DMS53 treated with DMSO at 0.1 percent for 48 hours (cell line): Measurements from ENCODE around the gene PLEKHA6.
A peak's percentile ranks its signal among the peaks of the same experiment; 100 is the strongest.

Experiments used
- DNase-seq: peaks from one replicate; lab custom pipeline; 2025; ENCODE audit not compliant: unreplicated experiment; lab: John Stamatoyannopoulos, UW

The PLEKHA6 gene

DNA sequence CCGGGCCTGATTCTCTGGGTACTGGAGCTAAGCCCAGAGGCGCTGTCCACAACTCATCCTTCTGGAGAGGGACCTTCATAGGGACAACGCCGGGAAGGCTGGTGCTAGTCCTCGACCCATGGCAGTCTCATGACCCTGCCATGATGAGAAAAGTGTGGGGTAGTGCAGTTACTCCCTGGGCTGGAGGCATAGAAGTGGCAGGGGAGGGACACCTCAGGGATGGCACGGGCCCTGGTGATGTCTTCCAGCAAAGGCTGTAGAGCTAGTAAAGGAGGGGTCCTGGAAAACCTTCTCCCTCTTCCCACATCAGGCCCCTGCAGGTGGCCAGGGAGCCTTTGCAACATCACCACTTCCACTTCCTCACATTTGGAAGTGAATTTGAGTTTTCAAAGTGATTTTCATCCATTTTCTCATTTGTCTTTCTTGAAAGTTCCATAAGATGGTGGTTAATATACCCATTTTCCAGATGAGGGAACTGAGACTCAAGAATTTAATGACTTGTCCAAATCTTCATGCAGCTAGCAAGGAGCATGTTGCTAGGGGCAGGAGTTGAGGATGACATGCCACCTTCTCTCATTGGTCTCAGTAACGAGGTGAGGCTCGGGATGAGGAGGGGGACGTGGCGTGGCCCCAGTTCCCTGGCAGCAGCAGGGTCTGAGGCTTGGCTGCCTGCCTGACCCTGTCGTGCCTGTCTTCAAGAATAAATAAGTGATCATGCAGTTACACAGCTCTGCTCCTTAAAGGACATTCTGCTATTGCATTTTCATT, 142.7 kb downstream of the PLEKHA6 start:
- DNase-seq, result no peak

DNA sequence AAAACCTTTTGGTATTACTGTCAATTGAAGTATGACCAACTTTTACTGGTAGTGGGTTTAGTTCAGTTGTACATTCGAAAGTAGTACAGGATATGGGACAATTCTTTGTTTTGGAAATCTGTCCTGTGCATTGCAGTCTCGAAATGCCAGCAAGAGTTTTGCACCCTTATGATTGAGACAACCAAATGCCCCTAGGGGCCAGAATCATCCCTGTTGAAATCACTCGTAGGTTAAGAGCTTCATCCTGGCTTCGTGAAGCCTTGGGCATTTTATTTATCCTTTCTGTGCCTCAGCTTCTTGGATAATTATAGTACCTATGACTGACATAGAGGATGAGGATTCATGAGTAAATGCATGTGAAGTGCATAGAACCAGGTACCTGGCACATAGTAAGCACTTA, 143.5 kb downstream of the PLEKHA6 start:
- no peak for DNase-seq

DNA sequence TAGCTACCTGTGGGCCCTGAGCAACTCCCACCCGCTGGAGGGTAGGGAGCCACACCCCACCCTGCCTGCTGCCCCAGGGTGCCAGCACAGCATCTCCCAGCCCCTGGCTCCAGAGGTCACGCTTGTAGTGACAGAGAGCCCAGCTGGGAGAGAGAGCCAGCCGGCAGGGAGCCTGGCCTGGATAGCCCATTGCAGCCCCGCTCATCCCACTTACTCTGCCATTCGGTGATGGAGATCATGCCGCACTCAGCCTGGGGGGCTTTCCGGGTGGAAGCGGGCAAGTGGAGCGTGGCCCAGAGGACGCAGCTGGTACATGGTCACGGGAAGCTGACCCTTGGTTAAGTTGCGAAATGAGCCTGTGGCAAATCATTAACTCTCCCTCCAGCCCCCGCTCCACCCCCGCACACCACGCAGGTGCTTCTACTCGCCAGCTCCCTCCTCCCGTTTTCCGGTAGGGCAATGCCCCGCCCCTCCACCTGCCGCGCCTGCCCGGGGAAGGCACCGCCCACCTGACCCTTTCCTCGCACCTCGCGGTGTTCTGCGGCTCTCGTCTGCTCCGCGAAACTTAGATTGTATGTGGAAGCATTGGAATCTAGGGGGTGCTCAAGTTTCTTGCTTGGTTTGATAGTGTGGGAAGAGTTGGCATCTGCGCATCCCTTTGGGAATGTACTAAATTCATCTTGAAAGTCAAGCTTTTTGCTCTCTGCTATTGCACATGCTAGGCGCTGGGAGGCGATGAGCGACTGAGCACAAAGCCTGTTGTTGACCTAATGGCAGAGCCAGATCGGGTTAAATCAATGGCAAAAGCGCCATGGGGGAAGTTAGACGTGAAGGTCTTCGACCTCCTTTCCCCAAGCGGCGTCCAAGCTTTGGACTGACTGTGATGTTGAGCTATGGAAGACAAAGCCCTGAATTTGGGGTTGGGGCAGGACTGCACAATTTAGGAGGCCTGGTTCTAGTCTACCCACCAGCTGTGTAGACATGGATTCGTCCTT, 145.8 kb downstream of the PLEKHA6 start, which contains the start of gene GOLT1A:
Gene GOLT1A, minus strand, starts transcription at position 321 of the 995 bp plus-strand sequence. Its CDS starts 82 bp downstream, at position 239.
- DNase-seq, result peak; percentile 97

DNA sequence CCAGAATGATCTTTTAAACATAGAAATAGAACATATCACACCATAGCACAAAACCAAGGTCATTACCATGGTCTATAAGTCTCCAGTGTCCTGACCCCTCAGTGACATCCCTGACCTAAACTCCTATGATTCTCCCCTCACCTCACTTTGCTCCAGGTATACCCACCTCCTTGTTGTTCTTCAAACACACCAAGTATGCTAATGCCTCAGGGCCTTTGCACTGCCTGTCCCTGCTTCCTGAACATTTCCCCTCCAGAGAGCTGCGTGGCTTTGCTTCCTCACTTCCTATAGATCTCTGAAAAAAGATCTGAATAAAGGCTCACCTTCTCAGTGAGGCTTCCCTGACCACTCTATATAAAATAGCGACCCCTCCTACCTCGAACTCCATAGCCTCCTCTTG, 147.0 kb downstream of the PLEKHA6 start:
- DNase-seq, result no peak

DNA sequence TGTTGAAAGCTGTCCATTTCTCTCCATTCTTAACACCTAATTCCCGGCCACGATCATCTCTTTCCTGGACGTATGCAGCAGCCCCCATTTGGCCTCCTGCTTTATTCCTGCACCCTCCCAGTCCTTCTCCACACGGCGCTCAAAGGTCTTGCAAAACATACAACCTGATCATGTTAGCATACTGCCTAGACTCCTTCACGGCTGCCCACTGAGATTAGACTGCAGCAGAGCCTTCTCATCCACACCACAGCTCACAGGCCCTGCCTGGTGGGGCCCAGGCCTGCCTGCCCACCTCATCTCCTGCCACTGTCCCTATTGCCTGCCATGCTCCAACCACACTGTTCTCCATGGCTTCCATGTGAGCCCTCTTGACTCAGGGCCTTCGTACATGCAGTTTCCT, 148.7 kb downstream of the PLEKHA6 start:
- DNase-seq, result no peak

DNA sequence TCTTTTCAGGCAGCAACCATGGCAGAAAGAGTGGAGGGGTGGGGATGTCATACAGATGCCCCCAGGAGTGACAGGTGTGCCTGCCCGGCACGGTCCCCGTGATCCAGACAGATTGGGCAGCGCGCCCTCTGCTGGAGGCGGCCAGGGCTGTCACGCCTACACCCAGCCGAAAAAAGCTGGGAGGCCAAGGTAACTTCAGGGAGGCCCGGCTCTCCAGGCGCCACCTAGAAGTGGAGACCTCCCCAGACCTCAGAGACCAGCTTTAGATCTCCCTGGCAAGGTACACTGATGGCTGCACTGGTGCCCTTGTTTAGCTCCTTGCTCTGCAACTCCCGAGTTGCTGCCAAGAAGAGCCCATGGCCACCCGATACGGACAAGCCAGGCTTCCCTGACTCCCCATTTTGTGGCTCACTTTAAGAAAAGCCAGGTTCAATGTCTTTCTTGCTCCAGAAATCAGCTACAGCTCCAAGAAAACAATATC, 152.6 kb downstream of the PLEKHA6 start:
- DNase-seq, result peak; percentile 32

DNA sequence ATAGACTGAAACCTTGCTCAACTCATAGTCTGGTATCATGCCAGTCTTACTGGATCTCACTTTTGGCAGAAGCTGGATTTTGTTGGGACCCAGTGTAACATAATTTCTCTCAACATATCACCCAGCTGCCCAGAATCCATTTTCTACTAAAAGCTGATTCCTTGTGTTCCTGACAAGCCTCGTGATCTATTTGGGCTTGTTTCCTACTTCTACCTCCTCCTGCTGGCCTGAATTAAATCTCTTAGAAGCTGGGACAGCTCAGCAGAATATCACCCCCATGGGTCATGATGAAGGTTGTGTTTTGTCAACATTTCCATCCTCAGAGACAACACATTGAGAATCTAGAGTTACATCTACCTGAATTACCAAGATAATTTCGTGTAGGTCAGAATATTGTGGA, 153.6 kb downstream of the PLEKHA6 start:
- no peak for DNase-seq

DNA sequence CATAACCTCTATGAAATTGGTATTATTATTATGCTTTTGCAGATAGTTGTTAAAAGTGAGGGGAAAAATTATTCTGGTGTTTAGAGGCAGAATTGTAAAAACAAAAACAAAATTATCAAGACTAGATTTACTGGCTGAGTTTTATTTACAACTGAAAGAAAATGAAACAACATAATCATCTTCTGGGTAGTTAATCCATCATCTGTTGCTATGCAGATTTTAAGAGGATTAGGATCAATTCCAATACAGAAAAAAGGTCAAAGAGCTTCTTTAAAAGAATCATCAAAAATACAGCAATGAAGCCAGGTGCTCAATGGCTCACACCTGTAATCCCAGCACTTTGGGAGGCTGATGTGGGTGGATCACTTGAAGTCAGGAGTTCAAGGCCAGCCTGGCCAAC, 154.2 kb downstream of the PLEKHA6 start:
- no peak for DNase-seq

DNA sequence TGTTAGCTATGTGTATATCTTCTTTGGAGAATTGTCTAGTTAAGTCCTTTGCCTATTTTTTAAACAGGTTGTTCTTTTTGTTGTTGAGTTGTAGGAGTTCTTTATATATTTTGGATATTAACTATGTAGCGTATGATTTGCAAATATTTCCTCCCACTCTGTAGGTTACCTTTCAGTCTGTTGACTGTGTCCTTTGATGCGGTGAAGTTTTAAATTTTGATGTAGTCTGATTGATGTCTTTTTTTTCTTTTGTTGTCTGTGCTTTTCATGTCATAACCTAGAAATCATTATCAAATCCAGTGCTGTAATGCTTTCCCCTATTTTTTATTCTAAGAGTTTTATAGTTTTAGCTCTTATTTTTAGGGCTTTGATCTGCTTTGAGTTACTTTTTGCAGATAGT, 154.8 kb downstream of the PLEKHA6 start:
- DNase-seq, result no peak

DNA sequence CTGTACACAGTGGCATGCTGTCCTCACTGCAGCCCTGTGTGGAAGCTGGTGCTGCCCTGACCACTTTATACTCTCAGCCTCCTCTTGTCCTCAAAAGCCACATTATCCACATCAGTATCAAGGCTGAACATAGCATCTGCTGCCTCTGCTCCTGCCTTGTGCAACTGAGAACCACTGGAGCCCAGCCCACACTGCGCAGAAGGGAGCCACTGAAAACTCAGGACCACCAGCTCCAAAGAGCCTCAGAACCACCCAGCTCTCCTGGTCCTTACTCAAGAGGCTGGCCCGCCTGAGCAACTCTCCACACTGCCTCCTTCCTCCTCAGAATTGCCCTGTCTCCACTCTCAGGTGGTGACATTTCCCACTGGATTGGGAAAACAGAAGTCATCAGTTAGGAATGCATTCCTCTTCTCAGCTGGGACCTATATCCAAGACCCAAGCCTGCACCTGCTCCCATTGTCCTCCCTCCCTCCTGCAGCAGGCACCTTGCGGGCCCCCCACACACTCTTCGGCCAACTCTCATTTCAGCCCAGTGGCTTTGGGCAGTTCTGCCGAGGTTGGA, 156.4 kb downstream of the PLEKHA6 start:
- no peak for DNase-seq

DNA sequence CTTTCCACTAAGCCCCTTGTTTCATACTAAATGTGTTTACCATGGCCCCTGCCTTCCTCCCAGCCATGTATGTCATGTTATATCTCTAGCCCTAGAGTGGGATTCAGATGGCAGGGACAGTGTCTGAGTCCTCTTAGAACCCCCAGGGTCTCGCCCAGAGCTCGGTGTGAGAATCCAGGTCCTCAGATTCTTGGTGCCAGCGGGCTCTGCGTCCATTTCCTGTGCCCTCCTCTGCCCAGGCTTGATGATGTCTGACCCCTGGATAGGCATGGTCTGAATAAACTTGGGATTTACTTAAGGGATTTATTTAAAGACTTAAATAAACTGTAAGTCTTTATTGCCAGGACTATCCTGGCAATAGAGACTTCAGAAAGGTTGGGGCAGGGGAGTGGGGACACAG, 157.2 kb downstream of the PLEKHA6 start:
- no peak for DNase-seq

DNA sequence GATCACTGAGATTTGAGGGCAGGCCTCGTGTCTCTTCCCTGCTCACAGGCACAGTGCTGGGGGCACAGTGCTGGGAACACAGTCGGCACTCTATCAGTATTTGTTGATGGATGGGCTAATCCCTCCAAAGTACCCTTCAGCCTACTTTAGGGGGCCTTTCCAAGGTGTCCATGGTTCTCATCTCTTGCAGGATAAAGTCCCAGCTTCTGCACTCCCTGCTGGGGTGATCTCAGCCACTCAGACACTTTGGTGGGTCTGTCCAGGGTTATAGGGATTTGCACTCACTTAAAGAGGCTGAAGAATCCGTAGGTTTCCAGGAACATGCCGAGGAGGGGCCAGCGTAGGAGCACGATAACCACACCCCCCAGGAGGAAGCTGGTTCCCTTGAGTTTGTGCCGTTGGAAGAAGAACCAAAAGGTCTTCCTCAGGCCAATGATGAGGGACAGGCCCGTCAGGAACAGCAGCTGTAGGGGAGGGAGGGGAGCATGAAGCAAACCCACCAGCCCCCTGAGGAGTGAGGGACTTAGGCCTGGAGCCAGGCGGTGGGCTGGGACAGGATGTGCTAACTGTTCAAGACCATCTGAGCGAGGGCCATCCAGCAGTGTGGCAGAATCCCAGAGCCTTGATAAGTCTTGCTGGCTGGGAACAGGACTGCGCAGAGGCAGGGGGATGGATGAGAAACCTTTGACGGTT, 158.2 kb downstream of the PLEKHA6 start:
- DNase-seq, result no peak

DNA sequence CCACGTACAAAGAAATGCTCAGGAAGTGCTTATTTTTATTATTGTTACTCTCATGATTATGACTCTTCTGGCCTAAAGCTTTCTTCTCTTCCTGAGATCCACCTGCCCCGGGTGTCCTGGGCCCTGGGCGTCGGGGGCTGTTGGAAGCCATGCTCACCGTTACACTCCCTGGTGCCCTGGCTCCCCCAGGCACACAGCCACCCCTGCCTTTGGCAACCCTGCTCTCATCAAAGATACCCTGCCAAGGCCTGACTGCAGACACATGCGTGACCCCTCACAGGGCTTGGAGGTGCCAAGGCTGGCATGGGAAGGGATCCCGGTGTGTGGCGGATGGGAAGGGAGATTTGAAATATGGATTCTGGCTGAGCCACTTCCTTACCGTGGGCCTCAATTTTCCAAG, 160.2 kb downstream of the PLEKHA6 start:
- no peak for DNase-seq

DNA sequence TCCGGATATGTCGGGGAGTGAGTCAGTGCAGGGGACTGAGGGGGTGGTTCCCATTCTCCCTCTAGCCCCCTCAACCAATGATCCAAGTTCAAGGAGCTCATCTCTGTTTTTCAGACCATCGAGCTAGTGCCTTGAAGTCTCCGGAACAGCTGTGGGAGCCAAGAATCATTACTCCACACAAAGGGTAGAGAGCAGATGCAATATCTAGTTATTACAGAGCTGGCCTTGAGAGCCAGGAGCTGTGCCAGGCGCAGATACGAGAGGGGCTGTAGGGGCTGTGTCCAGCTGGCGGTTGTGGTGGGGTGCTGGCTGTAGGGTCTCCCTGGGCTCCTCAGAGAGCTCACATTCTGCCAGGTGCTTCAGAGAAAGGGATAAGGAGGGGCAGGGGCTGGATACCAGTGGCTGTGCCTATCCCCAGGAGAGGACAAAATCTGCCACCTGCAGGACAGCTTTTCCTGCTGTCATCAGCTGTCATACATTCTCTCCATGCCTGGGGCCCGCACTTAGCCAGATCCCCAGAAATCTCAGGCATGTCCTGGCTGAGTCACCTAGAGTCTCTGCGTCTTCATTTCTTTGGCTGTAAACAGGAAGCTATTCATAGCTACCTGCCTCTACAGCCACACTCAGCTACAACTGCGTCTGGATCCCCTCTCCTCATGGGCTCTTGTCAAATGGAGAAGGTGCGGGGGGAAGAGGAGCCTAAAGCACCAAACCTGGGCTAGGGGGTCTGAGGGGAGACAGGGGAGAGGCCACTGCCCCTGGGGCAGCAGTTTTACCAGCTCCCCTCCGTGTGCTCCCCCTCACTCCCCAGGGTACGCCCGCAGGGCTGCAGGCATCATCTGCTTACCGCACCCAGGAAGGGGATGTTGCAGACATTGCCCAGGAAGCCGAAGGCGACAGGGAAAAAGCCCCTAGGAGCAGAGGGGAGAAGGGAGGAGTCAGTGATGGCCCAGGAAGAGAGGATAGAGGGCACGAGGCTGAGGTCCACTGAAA, 161.1 kb downstream of the PLEKHA6 start:
- DNase-seq, result no peak

DNA sequence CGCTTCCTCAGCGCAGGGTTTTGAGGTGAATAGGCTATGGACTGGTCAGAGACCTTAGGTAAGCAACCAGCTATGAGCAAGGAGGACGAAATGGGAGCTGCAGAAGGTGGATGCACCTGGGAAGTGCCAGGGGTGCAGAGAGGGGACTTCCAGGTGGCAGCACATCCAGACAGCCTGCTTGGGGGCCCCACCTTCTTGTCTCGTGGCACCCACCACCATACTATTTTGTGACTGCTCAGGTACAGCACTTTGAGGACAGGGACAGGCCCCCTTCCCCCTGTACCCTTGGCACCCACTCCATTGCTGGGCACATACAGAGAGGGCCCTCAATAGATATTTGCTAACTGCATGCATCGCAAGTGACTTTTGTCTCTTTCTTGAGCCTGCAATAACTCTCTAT, 162.7 kb downstream of the PLEKHA6 start:
- DNase-seq, result no peak

DNA sequence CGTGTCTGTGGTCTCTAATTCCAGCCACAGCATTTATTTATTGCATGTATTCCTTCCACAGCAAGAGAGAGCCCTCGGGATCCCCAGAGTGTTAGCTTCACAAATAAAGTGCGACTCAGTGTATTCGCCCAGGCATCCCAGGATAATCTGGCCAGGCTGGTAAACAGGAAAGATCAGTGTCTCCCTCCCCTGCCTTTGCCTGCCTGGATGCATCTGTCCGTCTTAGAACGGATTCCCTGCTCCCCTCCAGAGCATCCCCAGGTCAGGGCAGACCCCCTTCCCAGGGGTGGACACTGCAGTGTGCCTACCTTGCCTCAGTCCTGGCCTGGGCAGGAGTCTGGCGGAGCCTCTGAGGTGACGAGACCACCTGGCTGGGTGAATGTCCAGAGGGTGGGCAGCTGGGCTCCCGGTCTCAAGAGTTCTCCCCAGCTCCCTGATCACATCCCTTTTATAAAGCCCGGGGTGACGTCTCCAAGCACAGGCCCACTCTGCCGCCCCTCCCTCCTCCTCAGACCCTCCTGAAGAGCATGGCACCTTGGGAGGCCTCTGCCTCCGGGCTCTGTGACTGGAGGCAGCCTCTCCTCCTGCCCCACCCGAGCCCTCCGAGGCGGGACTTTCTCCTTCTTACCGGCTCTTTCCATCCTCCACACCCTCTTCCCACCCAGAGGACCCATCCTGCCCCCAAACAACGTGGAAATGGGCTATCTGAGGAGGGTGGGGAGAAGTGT, 163.5 kb downstream of the PLEKHA6 start, which contains the start of gene KISS1:
Gene KISS1, minus strand, starts transcription at position 424 of the 728 bp plus-strand sequence. CDS start 3,615 bp downstream, outside the sequence.
- DNase-seq, result no peak

DNA sequence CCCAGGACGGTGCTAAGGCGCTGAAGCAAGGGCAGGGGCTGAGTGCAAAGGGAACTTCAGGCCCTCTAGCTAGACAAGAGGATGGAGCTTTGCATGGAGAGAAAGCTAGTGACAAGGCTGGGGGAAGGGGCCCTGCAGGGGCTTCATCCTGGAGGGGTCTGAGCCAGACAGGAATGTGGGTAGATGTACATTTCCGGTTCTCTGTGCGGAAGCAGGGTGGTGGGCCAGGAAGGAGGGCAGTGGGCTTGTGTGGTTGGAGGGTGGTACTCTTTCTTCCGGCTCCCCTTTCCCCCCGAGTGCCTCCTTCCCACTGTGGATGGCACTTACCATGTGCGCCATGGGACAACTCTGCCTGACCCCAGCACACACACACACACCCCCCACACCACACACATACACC, 165.0 kb downstream of the PLEKHA6 start:
- no peak for DNase-seq

DNA sequence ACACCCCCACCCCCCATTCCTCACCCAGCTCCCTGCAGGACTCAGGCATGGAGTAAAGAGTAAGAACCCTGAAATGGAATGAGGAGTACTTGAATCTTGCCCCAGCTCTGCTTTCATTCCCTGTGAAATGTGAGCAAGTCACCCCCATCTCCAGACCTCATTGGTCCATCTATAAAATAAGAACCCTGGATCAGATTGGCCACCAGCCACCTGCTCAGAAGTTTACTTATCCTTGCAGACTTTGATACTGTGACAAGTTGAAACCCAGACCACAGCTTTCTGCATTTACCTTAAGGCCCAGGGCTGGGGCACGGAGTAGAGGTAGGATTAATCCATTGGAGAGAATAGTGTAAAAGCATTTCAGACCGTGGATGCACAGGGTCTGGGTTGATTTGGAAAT, 165.6 kb downstream of the PLEKHA6 start:
- no peak for DNase-seq
